Activated T-helper 17 cell treated with anti-CD3 and anti-CD28 coated beads, Interleukin-2, amount 50 U/mL, for 72 hours (primary cell): ENCODE data around the gene PADI2. TPM values are rescaled to one million over a fixed set of nuclear protein-coding genes. Genes with fewer than 3 reads are reported as not detected.

Experiments
- ATAC-seq: fragments of 150-1000 bp; cut with Tn5 transposase; replicated peaks from 2 replicates; pipeline ENCODE4 v1.10.0; 2021; ENCODE audit warnings: mild to moderate bottlenecking, moderate library complexity
- H3K27ac Mint-ChIP-seq: one replicate; pipeline ENCODE4 v1.8.0; 2022; ENCODE audit warnings: mixed read lengths
- H3K27me3 Mint-ChIP-seq: one replicate; pipeline ENCODE4 v1.8.0; 2022; ENCODE audit warnings: mixed read lengths
- H3K36me3 Mint-ChIP-seq: one replicate; pipeline ENCODE4 v1.8.0; 2022; ENCODE audit warnings: low read depth, mild to moderate bottlenecking, mixed read lengths
- H3K4me1 Mint-ChIP-seq: one replicate; pipeline ENCODE4 v1.8.0; 2022; ENCODE audit warnings: mixed read lengths
- H3K4me3 Mint-ChIP-seq: one replicate; pipeline ENCODE4 v1.8.0; 2022; ENCODE audit warnings: mild to moderate bottlenecking, mixed read lengths
- H3K9me3 Mint-ChIP-seq: one replicate; pipeline ENCODE4 v1.8.0; 2022; ENCODE audit warnings: mixed read lengths
- total RNA-seq, 2 donors: library from RNA; stranded (reverse); gene quantifications; one replicate each; pipeline ENCODE4 v1.2.3, GENCODE V29; 2022

The PADI2 gene
- total RNA-seq, 2 donors from 2014 or later, result 0.13 to 0.26 TPM

- Mint-ChIP-seq H3K4me1 (no peaks in the 10 kb centered on the region), H3K27me3 (peaks cover 20% of the 10 kb centered on the region), H3K27ac (no peak overlapping the region), H3K36me3 (no peaks in the 10 kb centered on the region), H3K9me3 (no peaks in the 10 kb centered on the region), H3K4me3 (no peak overlapping the region)
- no peak for ATAC-seq
Observed at GRCh38 chr1:17112076-17112475, 7.2 kb downstream of the PADI2 start.

GRCh38 chr1:17110555-17110926 is 8.7 kb downstream of the PADI2 start:
- Mint-ChIP-seq H3K9me3 (no peaks in the 10 kb centered on the region), H3K27me3 (peaks cover 16% of the 10 kb centered on the region), H3K27ac (no peak overlapping the region), H3K4me1 (no peaks in the 10 kb centered on the region), H3K36me3 (no peaks in the 10 kb centered on the region), H3K4me3 (no peak overlapping the region)
- ATAC-seq, result no peak

- Mint-ChIP-seq H3K27me3 (peaks cover 11% of the 10 kb centered on the region), H3K9me3 (no peaks in the 10 kb centered on the region), H3K4me1 (no peaks in the 10 kb centered on the region), H3K27ac (no peak overlapping the region), H3K36me3 (no peaks in the 10 kb centered on the region), H3K4me3 (no peak overlapping the region)
- no peak for ATAC-seq
Observed at GRCh38 chr1:17109892-17110554, 9.2 kb downstream of the PADI2 start.

GRCh38 chr1:17108786-17109185 is 10.5 kb downstream of the PADI2 start:
- Mint-ChIP-seq H3K4me3 (no peak overlapping the region), H3K27ac (no peak overlapping the region), H3K4me1 (no peaks in the 10 kb centered on the region), H3K9me3 (no peaks in the 10 kb centered on the region), H3K36me3 (no peaks in the 10 kb centered on the region), H3K27me3 (peaks cover 10% of the 10 kb centered on the region)
- no peak for ATAC-seq

GRCh38 chr1:17108360-17108759 is 10.9 kb downstream of the PADI2 start:
- Mint-ChIP-seq H3K9me3 (no peaks in the 10 kb centered on the region), H3K4me1 (no peaks in the 10 kb centered on the region), H3K27me3 (peaks cover 10% of the 10 kb centered on the region), H3K27ac (no peak overlapping the region), H3K36me3 (no peaks in the 10 kb centered on the region), H3K4me3 (no peak overlapping the region)
- no peak for ATAC-seq

GRCh38 chr1:17104782-17105181 is 14.5 kb downstream of the PADI2 start:
- Mint-ChIP-seq H3K27me3 (peaks cover 10% of the 10 kb centered on the region), H3K4me3 (no peak overlapping the region), H3K36me3 (no peaks in the 10 kb centered on the region), H3K27ac (no peak overlapping the region), H3K4me1 (no peaks in the 10 kb centered on the region), H3K9me3 (no peaks in the 10 kb centered on the region)
- ATAC-seq, result no peak

GRCh38 chr1:17102232-17102631 is 17.0 kb downstream of the PADI2 start:
- peaks cover 15% of the 10 kb centered on the region for H3K27me3 Mint-ChIP-seq
- H3K36me3 Mint-ChIP-seq, result no peaks in the 10 kb centered on the region
- no peak for ATAC-seq
- no peaks in the 10 kb centered on the region for H3K4me1 Mint-ChIP-seq
- no peak overlapping the region for H3K27ac Mint-ChIP-seq
- no peaks in the 10 kb centered on the region for H3K9me3 Mint-ChIP-seq
- no peak overlapping the region for H3K4me3 Mint-ChIP-seq

GRCh38 chr1:17101261-17101660 is 18.0 kb downstream of the PADI2 start:
- Mint-ChIP-seq H3K4me1 (no peaks in the 10 kb centered on the region), H3K9me3 (no peaks in the 10 kb centered on the region), H3K27me3 (peaks cover 8% of the 10 kb centered on the region), H3K4me3 (no peak overlapping the region), H3K36me3 (no peaks in the 10 kb centered on the region), H3K27ac (no peak overlapping the region)
- no peak for ATAC-seq

GRCh38 chr1:17099616-17100340 is 19.5 kb downstream of the PADI2 start:
- Mint-ChIP-seq H3K9me3 (no peaks in the 10 kb centered on the region), H3K27ac (no peak overlapping the region), H3K27me3 (peaks cover 5% of the 10 kb centered on the region), H3K4me1 (no peaks in the 10 kb centered on the region), H3K36me3 (no peaks in the 10 kb centered on the region), H3K4me3 (no peak overlapping the region)
- ATAC-seq, result no peak

GRCh38 chr1:17098446-17099317 is 20.6 kb downstream of the PADI2 start:
- Mint-ChIP-seq H3K4me1 (no peaks in the 10 kb centered on the region), H3K4me3 (no peak overlapping the region), H3K27me3 (peaks cover 5% of the 10 kb centered on the region), H3K27ac (no peak overlapping the region), H3K36me3 (no peaks in the 10 kb centered on the region), H3K9me3 (no peaks in the 10 kb centered on the region)
- no peak for ATAC-seq

GRCh38 chr1:17097787-17098186 is 21.5 kb downstream of the PADI2 start:
- Mint-ChIP-seq H3K27ac (no peak overlapping the region), H3K4me1 (no peaks in the 10 kb centered on the region), H3K4me3 (no peak overlapping the region), H3K9me3 (no peaks in the 10 kb centered on the region), H3K27me3 (peaks cover 5% of the 10 kb centered on the region), H3K36me3 (no peaks in the 10 kb centered on the region)
- no peak for ATAC-seq

GRCh38 chr1:17097147-17097546 is 22.1 kb downstream of the PADI2 start:
- no peak overlapping the region for H3K27ac Mint-ChIP-seq
- H3K4me1 Mint-ChIP-seq, result no peaks in the 10 kb centered on the region
- no peak for ATAC-seq
- H3K9me3 Mint-ChIP-seq, result no peaks in the 10 kb centered on the region
- no peak overlapping the region for H3K4me3 Mint-ChIP-seq
- H3K36me3 Mint-ChIP-seq, result no peaks in the 10 kb centered on the region
- H3K27me3 Mint-ChIP-seq, result peaks cover 5% of the 10 kb centered on the region

- Mint-ChIP-seq H3K4me1 (no peaks in the 10 kb centered on the region), H3K4me3 (no peak overlapping the region), H3K27me3 (peaks cover 6% of the 10 kb centered on the region), H3K9me3 (no peaks in the 10 kb centered on the region), H3K27ac (no peak overlapping the region), H3K36me3 (no peaks in the 10 kb centered on the region)
- ATAC-seq, result no peak
Observed at GRCh38 chr1:17096584-17096983, 22.7 kb downstream of the PADI2 start.

- Mint-ChIP-seq H3K36me3 (no peaks in the 10 kb centered on the region), H3K9me3 (no peaks in the 10 kb centered on the region), H3K4me1 (no peaks in the 10 kb centered on the region), H3K27ac (no peak overlapping the region), H3K4me3 (no peak overlapping the region), H3K27me3 (peaks cover 9% of the 10 kb centered on the region)
- ATAC-seq, result no peak
Observed at GRCh38 chr1:17095141-17095540, 24.1 kb downstream of the PADI2 start.

GRCh38 chr1:17094664-17095063 is 24.6 kb downstream of the PADI2 start:
- no peak for ATAC-seq
- Mint-ChIP-seq H3K4me1 (no peaks in the 10 kb centered on the region), H3K27me3 (peaks cover 9% of the 10 kb centered on the region), H3K4me3 (no peak overlapping the region), H3K27ac (no peak overlapping the region), H3K9me3 (no peaks in the 10 kb centered on the region), H3K36me3 (no peaks in the 10 kb centered on the region)
